Measurements from ENCODE around the gene MT4. TPM values are rescaled to one million over a fixed set of nuclear protein-coding genes. Genes with fewer than 3 reads are reported as not detected.

The MT4 gene
- total and polyA plus RNA-seq, 2 donors (not counting 3 experiments of a cell fraction or from before 2014, with no cell fraction given): not detected

DNA sequence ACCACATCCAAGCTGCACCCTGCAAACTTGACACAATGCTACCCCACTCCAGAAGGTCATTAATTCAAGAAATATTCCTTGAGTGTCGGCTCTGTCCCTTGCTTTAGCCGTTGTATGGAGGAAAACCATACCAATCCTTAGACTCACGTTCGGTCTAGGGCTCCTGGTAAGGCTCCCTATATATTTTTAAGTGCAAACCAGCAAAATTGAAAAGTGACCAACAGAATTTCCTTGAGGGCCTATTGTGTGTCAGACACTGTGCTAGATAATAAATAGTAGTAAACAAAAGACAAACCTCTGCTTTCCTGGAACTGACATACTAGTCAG lies 44.7 kb upstream of the MT4 start:
- H3K4me2 ChIP-seq (ENCODE audit: insufficient read depth, low read length): peak overlapping the region; percentile 61
- ChIA-PET CTCF (no interaction called here), POLR2A (no interaction called here)
- dilution Hi-C loops (cut with MboI; ENCODE audit: extremely low pct_ligation_motif_present, low sequenced_read_pairs) (no loop called here), intact Hi-C loops (cut with micrococcal nuclease) (loop anchor here (1.0 kb wide), 1 partner anchor 11 kb away; no protein-coding TSS in a partner anchor)
- H3K9me3 ChIP-seq (replicated peaks; ENCODE audit: control insufficient read depth, insufficient read depth, low read length): no peaks in the 10 kb centered on the region
- H3K79me2 ChIP-seq (ENCODE audit: control insufficient read depth, insufficient read depth, low read length): peaks cover 3% of the 10 kb centered on the region
- H2AFZ ChIP-seq (ENCODE audit: low read depth, low read length): peak overlapping the region; percentile 98
- DNase-seq (ENCODE audit: low read depth, low spot score) (no peak), FAIRE-seq (no peak)
- H3K9me1 ChIP-seq (replicated peaks; ENCODE audit: control insufficient read depth, extremely low read depth, insufficient read depth, low read length): no peaks in the 10 kb centered on the region
- no peaks in the 10 kb centered on the region for H4K20me1 ChIP-seq (replicated peaks; ENCODE audit: control insufficient read depth, extremely low read depth, insufficient read depth, low read length)
- no peak overlapping the region for H3K27ac ChIP-seq (ENCODE audit: insufficient read depth, low read depth, low read length)
- H3K36me3 ChIP-seq (ENCODE audit: control insufficient read depth in 2 of 2, extremely low read depth in 1 of 2, insufficient read depth in 2 of 2, low read length in 2 of 2): no peaks in the 10 kb centered on the region
- H3K9ac ChIP-seq (replicated peaks; ENCODE audit: extremely low read depth, insufficient read depth, low read length): no peak overlapping the region
- TF ChIP-seq JUN (IDR thresholded peaks at IDR 0.05; ENCODE audit: borderline replicate concordance, insufficient read depth, insufficient read length, low read depth): no peak
- no peak for TF ChIP-seq FOS (IDR thresholded peaks at IDR 0.05; ENCODE audit: borderline replicate concordance, insufficient read depth, low read length)
- no peak for TF ChIP-seq MAX (IDR thresholded peaks at IDR 0.05; ENCODE audit: insufficient read depth, insufficient read length)
- TF ChIP-seq POLR2A (IDR thresholded peaks at IDR 0.05; ENCODE audit: low read depth, low read length): no peak
- no peak for TF ChIP-seq CTCF (IDR thresholded peaks at IDR 0.05; ENCODE audit: extremely low read depth in 1 of 2, insufficient read depth in 1 of 2, low read depth in 1 of 2, low read length in 2 of 2)
- no peak for TF ChIP-seq POLR2AphosphoS5 (IDR thresholded peaks at IDR 0.05; ENCODE audit: insufficient read depth, low read depth, low read length)
- no peak for TF ChIP-seq EZH2 (IDR thresholded peaks at IDR 0.05; ENCODE audit: borderline replicate concordance, low read depth, low read length, severe bottlenecking)
- peaks cover 13% of the 10 kb centered on the region for H3K4me1 ChIP-seq (ENCODE audit: control insufficient read depth, extremely low read depth, insufficient read depth, low read length)
- no TSS peak for BruUV-seq (replicated peaks)
- peak overlapping the region in 2 of 3 experiments; percentile 76 to 89 for H3K4me3 ChIP-seq (replicated peaks in 1 of 3; ENCODE audit: insufficient read depth in 1 of 3, low read depth in 1 of 3, low read length in 3 of 3)
- H3K27me3 ChIP-seq (ENCODE audit: control insufficient read depth in 2 of 2, insufficient read depth in 2 of 2, low read length in 2 of 2): no peaks in the 10 kb centered on the region

Measured in endothelial cell of umbilical vein (primary cell).